Muscle layer of duodenum (tissue), 2 donors: ENCODE results near the gene NEK3.
"Not testable (repeated sequence)": the region's sequence is repeated elsewhere in the genome, so short reads cannot be mapped to it uniquely, and the experiment has no call there.

ENCODE experiments used
- H3K27ac ChIP-seq: one replicate; pipeline ENCODE4 v1.7.0; 2013; ENCODE audit warnings: mild to moderate bottlenecking, low read length
- H3K27me3 ChIP-seq: one replicate; pipeline ENCODE4 v1.7.0; 2013; ENCODE audit warnings: low read depth, mild to moderate bottlenecking, control low read depth, low read length
- H3K36me3 ChIP-seq, 2 donors: one replicate each; pipeline ENCODE4 v1.7.0; 2013; ENCODE audit warnings: low read length in 2 of 2, control low read depth in 1 of 2, mild to moderate bottlenecking in 1 of 2; ENCODE audit not compliant: insufficient read depth in 2 of 2, control insufficient read depth in 1 of 2
- H3K4me1 ChIP-seq, 2 donors: one replicate each; pipeline ENCODE4 v1.7.0; 2013; ENCODE audit warnings: low read length in 2 of 2, mild to moderate bottlenecking in 2 of 2, control low read depth in 1 of 2, moderate library complexity in 1 of 2; ENCODE audit not compliant: insufficient read depth in 2 of 2, control insufficient read depth in 1 of 2
- H3K4me3 ChIP-seq, 2 donors: one replicate each; pipeline ENCODE4 v1.7.0; 2013; ENCODE audit warnings: low read length in 2 of 2, low read depth in 1 of 2, mild to moderate bottlenecking in 1 of 2
- H3K9me3 ChIP-seq, 2 donors: one replicate each; pipeline ENCODE4 v1.7.0; 2013; ENCODE audit warnings: low read length in 2 of 2, control low read depth in 1 of 2, mild to moderate bottlenecking in 1 of 2; ENCODE audit not compliant: control insufficient read depth in 1 of 2
- donor health status: healthy.

The NEK3 gene

DNA sequence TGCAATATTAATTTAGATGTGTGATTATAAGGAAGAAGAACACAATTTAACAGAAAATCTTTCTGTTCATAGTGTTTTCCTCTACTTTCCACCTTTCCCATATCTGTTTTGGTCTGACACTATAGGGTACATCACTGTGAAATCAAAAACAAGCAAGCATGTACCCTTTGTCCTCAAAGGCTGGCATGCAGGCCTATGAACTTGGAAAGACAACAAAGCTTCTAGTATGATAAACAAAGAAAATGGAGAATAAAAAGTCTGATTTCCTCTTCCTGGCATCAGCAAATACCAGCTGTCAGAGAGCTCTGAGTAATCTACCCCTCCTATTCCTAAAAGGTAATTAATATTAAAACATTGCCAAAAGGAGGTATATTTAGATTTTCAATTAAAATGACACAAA, 5.6 kb upstream of the NEK3 start:
- Histone ChIP-seq H3K36me3 (peaks cover 0 to 22% of the 10 kb centered on the region in 2 donors), H3K27ac (no peak overlapping the region), H3K4me3 (no peak overlapping the region), H3K9me3 (no peaks in the 10 kb centered on the region), H3K4me1 (peaks cover 0 to 3% of the 10 kb centered on the region in 2 donors), H3K27me3 (no peaks in the 10 kb centered on the region)

DNA sequence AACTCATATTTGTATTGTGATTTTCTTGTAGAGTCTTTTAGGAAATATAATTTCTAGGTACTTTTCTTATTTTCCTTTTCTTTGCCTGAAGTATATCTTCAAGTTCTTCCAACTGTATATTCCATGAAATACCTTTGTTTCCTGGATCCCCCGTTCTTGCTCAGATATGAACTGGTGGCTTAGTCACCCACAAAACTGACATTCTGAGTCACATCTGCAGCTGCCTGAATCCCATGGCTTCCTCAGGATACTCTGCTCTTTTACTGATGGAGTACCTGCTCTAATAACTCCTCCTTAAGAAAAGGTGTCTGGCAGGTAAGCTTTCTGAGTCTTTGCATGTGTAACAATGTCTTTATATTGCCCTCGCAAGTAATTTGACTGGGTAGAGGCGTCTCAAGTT, 4.5 kb upstream of the NEK3 start:
- not testable (repeated sequence) for H3K4me1 ChIP-seq, H3K4me3 ChIP-seq, H3K27me3 ChIP-seq, H3K9me3 ChIP-seq, H3K27ac ChIP-seq
- peaks cover 0 to 20% of the 10 kb centered on the region in 2 donors for H3K36me3 ChIP-seq

DNA sequence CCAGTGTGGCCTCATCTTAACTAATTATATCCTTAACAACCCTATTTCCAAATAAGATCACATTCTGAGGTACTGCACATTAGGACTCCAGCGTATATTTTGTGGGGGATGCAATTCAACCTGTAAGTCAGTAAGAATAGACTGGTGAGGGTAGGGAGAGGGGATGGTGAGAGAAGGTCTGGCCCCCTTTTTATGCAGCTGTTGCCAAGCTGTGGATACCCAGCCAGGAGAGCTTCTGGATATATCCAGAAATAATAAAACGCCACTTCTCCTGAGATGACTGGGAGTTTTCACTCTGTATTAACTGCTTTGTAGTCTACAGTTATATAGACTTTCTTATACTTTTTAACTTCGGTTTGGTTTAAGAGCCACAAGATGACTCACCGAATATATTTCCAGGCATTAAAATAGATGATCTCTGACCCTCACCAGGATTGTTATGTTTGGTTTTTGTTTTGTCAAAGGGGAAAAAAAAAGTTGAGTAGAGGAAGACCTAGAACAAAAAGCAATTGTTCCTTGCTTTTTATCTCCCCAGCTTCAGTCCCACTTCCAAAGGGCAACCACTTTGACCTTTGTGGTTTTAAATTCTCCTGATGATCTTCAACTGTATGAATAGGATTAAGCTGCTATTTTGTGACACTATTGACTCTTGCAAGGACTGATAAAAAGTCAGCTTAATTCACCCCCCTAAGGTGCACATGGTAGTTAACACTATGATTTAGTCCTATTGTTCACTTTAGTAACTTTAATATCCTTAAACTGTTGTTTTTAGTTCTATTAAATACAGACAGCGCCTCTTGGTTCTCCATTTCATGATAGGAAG, 3.1 kb upstream of the NEK3 start:
- Histone ChIP-seq H3K36me3 (peaks cover 0 to 9% of the 10 kb centered on the region in 2 donors), H3K27ac (peak overlapping the region; percentile 5), H3K4me3 (no peak overlapping the region), H3K4me1 (peaks cover 6 to 10% of the 10 kb centered on the region in 2 donors), H3K27me3 (no peaks in the 10 kb centered on the region), H3K9me3 (no peaks in the 10 kb centered on the region)

DNA sequence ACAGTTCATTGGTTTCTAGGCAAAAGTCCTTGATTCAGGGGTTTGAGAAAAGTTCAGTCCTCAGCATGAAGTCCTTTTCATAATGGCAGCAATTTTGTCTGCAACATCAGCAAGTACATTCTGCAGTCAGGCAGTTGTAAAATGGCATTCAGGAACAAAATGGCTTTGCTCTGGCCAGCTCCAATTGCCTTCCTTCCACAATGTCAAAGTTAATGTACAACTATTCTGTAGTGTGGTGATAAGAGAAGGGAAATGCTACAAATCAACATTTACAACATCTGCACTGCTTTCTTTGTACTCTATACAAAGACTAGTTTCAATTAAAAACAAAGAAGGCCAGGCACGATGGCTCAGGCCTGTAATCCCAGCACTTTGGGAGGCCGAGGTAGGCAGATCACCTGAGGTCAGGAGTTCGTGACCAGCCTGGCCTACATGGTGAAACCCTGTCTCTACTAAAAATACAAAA, 1.8 kb upstream of the NEK3 start:
- H3K4me3 ChIP-seq = no peak overlapping the region
- no peaks in the 10 kb centered on the region for H3K9me3 ChIP-seq
- H3K27ac ChIP-seq = no peak overlapping the region
- peaks cover 0 to 4% of the 10 kb centered on the region in 2 donors for H3K36me3 ChIP-seq
- H3K27me3 ChIP-seq = no peaks in the 10 kb centered on the region
- peaks cover 6 to 10% of the 10 kb centered on the region in 2 donors for H3K4me1 ChIP-seq

DNA sequence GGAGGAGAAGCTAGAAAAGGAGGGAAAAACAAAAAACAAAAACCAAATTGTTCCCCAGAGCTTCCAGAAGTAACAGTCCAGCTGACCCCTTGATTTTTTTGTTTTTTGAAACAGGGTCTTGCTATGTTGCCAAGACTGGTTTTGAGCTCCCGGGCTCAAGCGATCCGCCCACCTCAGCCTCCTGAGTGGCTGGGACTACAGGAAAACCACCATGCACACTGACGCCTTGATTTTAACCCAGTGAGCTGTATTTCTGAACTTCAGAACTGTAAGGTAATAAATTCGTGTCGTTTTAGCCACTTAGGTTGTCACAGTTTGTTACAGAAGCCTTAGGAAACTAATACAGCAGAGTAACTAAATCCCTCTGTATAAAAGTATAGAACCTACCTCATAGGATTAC, 1.1 kb upstream of the NEK3 start:
- H3K4me3 ChIP-seq = no peak overlapping the region
- H3K27ac ChIP-seq = no peak overlapping the region
- no peaks in the 10 kb centered on the region for H3K27me3 ChIP-seq
- H3K9me3 ChIP-seq = no peaks in the 10 kb centered on the region
- peaks cover 6 to 10% of the 10 kb centered on the region in 2 donors for H3K4me1 ChIP-seq
- H3K36me3 ChIP-seq = no peaks in the 10 kb centered on the region

DNA sequence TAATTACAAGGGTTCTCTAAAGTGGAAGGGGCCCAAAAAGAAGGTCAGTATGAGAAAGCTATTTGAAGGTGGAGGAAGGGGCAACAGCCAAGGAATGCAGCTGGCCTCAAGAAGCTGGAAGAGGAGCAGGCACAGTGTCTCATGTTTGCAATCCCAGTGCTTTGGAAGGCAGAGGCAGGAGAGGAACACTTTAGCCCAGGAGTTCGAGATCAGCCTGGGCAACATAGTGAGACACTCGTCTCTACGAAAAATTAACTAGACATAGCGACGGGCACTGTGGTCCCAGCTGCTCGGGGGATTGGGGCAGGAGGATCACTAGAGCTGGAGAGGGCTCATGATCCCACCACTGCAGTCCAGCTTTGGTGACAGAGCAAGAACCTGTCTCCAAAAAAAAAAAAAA, 656 bp upstream of the NEK3 start:
- H3K27ac ChIP-seq = peak overlapping the region; percentile 79
- peak overlapping the region; percentile 82 to 89 for H3K4me3 ChIP-seq
- H3K9me3 ChIP-seq = no peaks in the 10 kb centered on the region
- H3K27me3 ChIP-seq = no peaks in the 10 kb centered on the region
- H3K36me3 ChIP-seq = no peaks in the 10 kb centered on the region
- peaks cover 6 to 10% of the 10 kb centered on the region in 2 donors for H3K4me1 ChIP-seq

DNA sequence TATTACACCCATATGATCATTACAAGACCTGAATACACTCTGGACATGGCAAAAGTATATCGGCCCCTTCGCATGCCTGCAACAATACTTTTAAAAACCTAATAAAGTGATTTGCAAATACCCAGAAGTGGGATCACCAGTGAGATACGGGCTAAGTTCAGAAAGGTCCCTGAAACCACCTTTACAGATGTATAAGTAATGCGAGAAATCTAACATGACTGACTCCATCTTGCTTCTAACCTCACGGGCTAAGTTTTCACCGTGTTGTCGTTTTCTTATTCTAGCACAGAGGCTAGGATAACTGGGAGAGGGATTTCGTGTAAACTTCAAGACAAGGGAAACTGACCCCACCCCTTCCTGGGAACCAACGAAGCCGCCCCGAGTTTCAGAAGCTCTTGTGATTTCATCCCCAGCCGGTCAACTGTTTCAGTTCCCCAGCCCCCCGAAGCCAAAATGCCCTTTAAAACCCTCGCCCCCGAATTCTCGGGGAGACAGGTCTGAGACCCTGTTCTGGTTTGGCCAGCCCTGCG, 703 bp downstream of the NEK3 start:
- Histone ChIP-seq H3K9me3 (no peaks in the 10 kb centered on the region), H3K27me3 (no peaks in the 10 kb centered on the region), H3K4me3 (peak overlapping the region; percentile 82 to 89), H3K36me3 (no peaks in the 10 kb centered on the region), H3K27ac (peak overlapping the region; percentile 79), H3K4me1 (peaks cover 6 to 10% of the 10 kb centered on the region in 2 donors)

DNA sequence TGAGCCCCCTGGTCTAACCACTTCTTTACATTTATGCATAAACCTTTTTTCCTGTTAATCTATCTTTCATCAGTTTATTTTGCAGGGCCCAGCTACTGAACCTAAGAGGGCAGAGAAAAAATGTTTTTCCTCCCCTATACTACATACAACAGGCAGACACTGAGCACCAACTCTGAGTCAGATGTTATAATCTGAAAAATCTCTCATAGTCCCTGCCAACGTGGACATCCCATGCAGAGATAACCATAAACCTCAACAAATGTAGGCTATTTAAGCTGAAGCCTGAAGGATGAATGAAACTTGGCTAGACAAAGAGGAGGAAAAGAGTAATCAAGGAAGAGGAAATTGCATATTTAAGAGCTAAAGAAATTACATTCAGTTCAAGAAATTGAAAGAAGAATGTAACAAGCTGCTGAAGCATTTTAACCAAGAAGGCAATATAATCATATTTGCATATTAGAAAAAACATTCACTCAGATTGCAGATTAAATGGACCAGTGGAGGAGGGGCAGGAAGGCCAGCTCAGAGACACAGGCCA, 2.6 kb downstream of the NEK3 start:
- H3K9me3 ChIP-seq = no peaks in the 10 kb centered on the region
- no peak overlapping the region for H3K4me3 ChIP-seq
- H3K27ac ChIP-seq = no peak overlapping the region
- H3K36me3 ChIP-seq = peaks cover 5 to 8% of the 10 kb centered on the region in 2 donors
- H3K27me3 ChIP-seq = no peaks in the 10 kb centered on the region
- peaks cover 6 to 7% of the 10 kb centered on the region in 2 donors for H3K4me1 ChIP-seq

DNA sequence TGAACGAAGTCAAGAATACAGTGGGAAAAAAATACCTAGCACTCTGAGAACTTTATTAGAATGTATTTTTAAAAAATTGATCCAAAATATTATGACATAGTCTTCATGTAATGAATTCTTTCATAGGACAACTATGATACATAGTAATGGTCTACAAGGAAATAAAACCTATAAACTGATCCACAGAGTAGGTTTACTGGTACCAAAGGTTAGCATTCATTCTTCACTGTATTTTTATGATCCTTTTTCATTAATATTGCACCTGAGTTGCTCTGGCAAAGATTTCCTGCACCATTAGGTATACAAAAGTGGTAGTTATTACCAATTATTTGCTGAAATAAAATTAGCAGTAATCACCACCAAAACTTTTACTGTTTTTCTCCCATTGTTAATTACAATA, 4.2 kb downstream of the NEK3 start:
- Histone ChIP-seq H3K4me3 (no peak overlapping the region), H3K27ac (no peak overlapping the region), H3K4me1 (peaks cover 6 to 7% of the 10 kb centered on the region in 2 donors), H3K36me3 (peaks cover 17 to 23% of the 10 kb centered on the region in 2 donors), H3K27me3 (no peaks in the 10 kb centered on the region), H3K9me3 (no peaks in the 10 kb centered on the region)

DNA sequence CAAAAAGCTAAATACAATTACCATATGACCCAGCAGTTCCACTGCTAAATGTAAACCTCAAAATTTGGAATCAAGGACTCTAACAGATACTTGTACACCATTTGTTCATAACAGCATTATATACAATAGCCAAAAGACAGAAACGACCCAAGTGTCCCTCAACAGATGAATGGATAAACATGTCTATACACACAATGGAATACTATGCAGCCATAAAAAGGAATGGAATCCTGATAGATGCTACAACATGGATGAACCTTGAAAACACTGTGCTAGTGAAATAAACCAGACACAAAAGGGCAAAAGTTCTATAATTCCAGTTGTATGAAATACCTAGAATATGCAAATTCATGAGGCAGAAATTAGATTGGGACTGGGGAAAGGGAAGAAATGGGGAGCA, 12.2 kb downstream of the NEK3 start:
- H3K4me1 ChIP-seq = no peaks in the 10 kb centered on the region
- H3K36me3 ChIP-seq = peaks cover 26 to 35% of the 10 kb centered on the region in 2 donors
- no peaks in the 10 kb centered on the region for H3K27me3 ChIP-seq
- no peak overlapping the region for H3K27ac ChIP-seq
- H3K4me3 ChIP-seq = no peak overlapping the region
- H3K9me3 ChIP-seq = no peaks in the 10 kb centered on the region

DNA sequence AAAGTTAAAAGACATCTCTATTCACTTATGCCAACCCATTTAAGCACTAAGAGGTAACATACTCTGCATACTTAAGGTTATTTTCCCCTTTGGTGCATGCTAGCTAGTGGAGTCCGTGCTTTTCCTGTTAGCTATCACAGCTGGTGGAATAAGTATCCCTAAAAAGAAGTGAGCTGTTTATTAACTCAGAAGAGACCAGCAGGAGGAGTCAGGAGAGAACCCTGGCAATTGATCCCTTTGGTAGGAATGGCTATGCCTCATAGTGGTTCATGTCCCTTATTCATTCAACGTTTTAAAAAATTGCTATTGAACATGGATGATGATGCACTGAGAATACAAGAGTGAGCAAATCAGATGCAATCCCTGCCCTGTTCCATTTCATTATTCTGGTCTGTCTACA, 18.1 kb downstream of the NEK3 start:
- H3K27me3 ChIP-seq = no peaks in the 10 kb centered on the region

More for the DNA sequence above, 18.1 kb downstream of the NEK3 start:
- H3K4me1 ChIP-seq = no peaks in the 10 kb centered on the region
- no peak overlapping the region for H3K4me3 ChIP-seq
- no peak overlapping the region for H3K27ac ChIP-seq
- no peaks in the 10 kb centered on the region for H3K9me3 ChIP-seq
- peaks cover 10 to 28% of the 10 kb centered on the region in 2 donors for H3K36me3 ChIP-seq
